ENCODE data around the gene HELZ. TPM values are rescaled to one million over a fixed set of nuclear protein-coding genes. Genes with fewer than 3 reads are reported as not detected.

Gene HELZ
- total RNA-seq, 4 donors from 2014 or later, result 21.0 to 47.0 (median 38.9) TPM

GRCh38 chr17:67040652-67041051 lies 204.3 kb downstream of the HELZ start:
- Histone ChIP-seq H3K4me1 (peaks cover 13 to 15% of the 10 kb centered on the region in 2 donors), H3K27me3 (no peaks in the 10 kb centered on the region), H3K9me3 (no peaks in the 10 kb centered on the region), H3K27ac (no peak overlapping the region), H3K36me3 (no peaks in the 10 kb centered on the region), H3K4me3 (no peak overlapping the region)
- TF ChIP-seq POLR2A (IDR thresholded peaks at IDR 0.05), result no peak
- TF ChIP-seq CTCF (IDR thresholded peaks at IDR 0.05 in 4 of 5, conservative IDR thresholded peaks at IDR 0.05 in 1 of 5), result no peak
- ATAC-seq, result no peak
- in situ Hi-C loops (cut with MboI; ENCODE audit: low sequenced_read_pairs in 4 of 4) (loop anchor here in 1 of 4 donors (10.0 kb wide), 1 partner anchor 64 kb away; no protein-coding TSS in a partner anchor), intact Hi-C loops (cut with DNase I; ENCODE audit: low total_unique reads) (loop anchor here (5.0 to 10.0 kb wide), 4 partner anchors 88 to 1474 kb away; partner anchors contain the start of genes HELZ and PRKAR1A)
- DNase-seq, result no peak

- Histone ChIP-seq H3K4me3 (no peak overlapping the region), H3K27ac (no peak overlapping the region), H3K9me3 (no peaks in the 10 kb centered on the region), H3K36me3 (no peaks in the 10 kb centered on the region), H3K4me1 (peaks cover 13 to 15% of the 10 kb centered on the region in 2 donors), H3K27me3 (no peaks in the 10 kb centered on the region)
- intact Hi-C loops (cut with DNase I; ENCODE audit: low total_unique reads), result no loop called here
- TF ChIP-seq POLR2A (IDR thresholded peaks at IDR 0.05) (no peak), CTCF (IDR thresholded peaks at IDR 0.05 in 4 of 5, conservative IDR thresholded peaks at IDR 0.05 in 1 of 5) (no peak)
- ATAC-seq, result no peak
- in situ Hi-C loops (cut with MboI; ENCODE audit: low sequenced_read_pairs in 4 of 4), result no loop called here
- DNase-seq, result no peak
These were observed 206.1 kb downstream of the HELZ start for GRCh38 chr17:67038861-67039365.

GRCh38 chr17:67035131-67036083 lies 209.6 kb downstream of the HELZ start:
- Histone ChIP-seq H3K9me3 (no peaks in the 10 kb centered on the region), H3K4me1 (peaks cover 0 to 3% of the 10 kb centered on the region in 2 donors), H3K27me3 (no peaks in the 10 kb centered on the region), H3K27ac (no peak overlapping the region), H3K36me3 (no peaks in the 10 kb centered on the region), H3K4me3 (no peak overlapping the region)
- ATAC-seq, result no peak
- intact Hi-C loops (cut with DNase I; ENCODE audit: low total_unique reads) (no loop called here), in situ Hi-C loops (cut with MboI; ENCODE audit: low sequenced_read_pairs in 4 of 4) (no loop called here)
- no peak for TF ChIP-seq POLR2A (IDR thresholded peaks at IDR 0.05)
- no peak for TF ChIP-seq CTCF (IDR thresholded peaks at IDR 0.05 in 4 of 5, conservative IDR thresholded peaks at IDR 0.05 in 1 of 5)
- no peak for DNase-seq

GRCh38 chr17:67033613-67034012 lies 211.4 kb downstream of the HELZ start:
- intact Hi-C loops (cut with DNase I; ENCODE audit: low total_unique reads), result no loop called here
- Histone ChIP-seq H3K4me1 (no peaks in the 10 kb centered on the region), H3K36me3 (no peaks in the 10 kb centered on the region), H3K27me3 (no peaks in the 10 kb centered on the region), H3K27ac (no peak overlapping the region), H3K9me3 (no peaks in the 10 kb centered on the region), H3K4me3 (no peak overlapping the region)
- no peak for DNase-seq
- TF ChIP-seq CTCF (IDR thresholded peaks at IDR 0.05 in 4 of 5, conservative IDR thresholded peaks at IDR 0.05 in 1 of 5), result no peak
- no peak for TF ChIP-seq POLR2A (IDR thresholded peaks at IDR 0.05)
- no peak for ATAC-seq
- in situ Hi-C loops (cut with MboI; ENCODE audit: low sequenced_read_pairs in 4 of 4), result no loop called here

Data from gastrocnemius medialis (tissue), 4 donors.